Sigmoid colon (tissue), 7 donors: ENCODE results near the gene FER1L5. TPM values are rescaled to one million over a fixed set of nuclear protein-coding genes. Genes with fewer than 3 reads are reported as not detected.

Source experiments
- DNase-seq: peaks from one replicate; pipeline ENCODE4 v3.0.0-alpha.2; 2019
- H3K27ac ChIP-seq, 4 donors: fragments of 200-600 bp; sonication (generic); one replicate each; pipeline ENCODE4 v1.5.1; 2016 to 2019; ENCODE audit warnings: mild to moderate bottlenecking in 1 of 4
- H3K27me3 ChIP-seq, 3 donors: fragments of 200-600 bp; sonication (generic); one replicate each; pipeline ENCODE4 v1.5.1; 2019; ENCODE audit warnings: mild to moderate bottlenecking in 1 of 3
- H3K36me3 ChIP-seq, 4 donors: fragments of 200-600 bp; sonication (generic); one replicate each; pipeline ENCODE4 v1.5.1; 2016 to 2019
- H3K4me1 ChIP-seq, 4 donors: fragments of 200-600 bp; sonication (generic); one replicate each; pipeline ENCODE4 v1.5.1; 2017 to 2019
- H3K4me3 ChIP-seq, 4 donors: fragments of 200-600 bp; sonication (generic); one replicate each; pipeline ENCODE4 v1.5.1; 2017 to 2019; ENCODE audit warnings: mild to moderate bottlenecking in 2 of 4, moderate library complexity in 1 of 4
- H3K9me3 ChIP-seq, 4 donors: fragments of 200-600 bp in 3 of 4; sonication (generic) in 3 of 4; one replicate each; pipeline versions ENCODE4 v1.5.1 to v1.6.1; 2013 to 2019
- EP300 ChIP-seq, 4 donors: sonication (generic); formaldehyde crosslinking; IDR thresholded peaks; one replicate each; pipeline ENCODE4 v1.6.1; 2017; ENCODE audit warnings: antibody characterized with exemption in 4 of 4
- POLR2A ChIP-seq, 2 donors: fragments of 450-650 bp; IDR thresholded peaks; one replicate each; pipeline ENCODE4 v1.6.1; 2016; ENCODE audit warnings: antibody characterized with exemption in 2 of 2, mild to moderate bottlenecking in 2 of 2, moderate library complexity in 2 of 2
- POLR2AphosphoS5 ChIP-seq, 4 donors: sonication (generic); formaldehyde crosslinking; IDR thresholded peaks; one replicate each; pipeline ENCODE4 v1.6.1; 2017; ENCODE audit warnings: antibody characterized with exemption in 4 of 4
- WGBS, 2 donors: extraction: QIAGEN DNeasy Blood & Tissue Kit; methylation state at CpG; one replicate each; pipeline ENCODE4 v1.1.7; 2013; 5-methylcytosine and 5-hydroxymethylcytosine counted together
- intact Hi-C: fragments of 100-400 bp; cut with DNase I; formaldehyde crosslinking; loops from one replicate; pipeline ENCODE4 v1.15.1; 2023
- polyA plus RNA-seq, 3 donors: library from polyadenylated mRNA; stranded (reverse); fragments of 200-250 nt; gene quantifications; one replicate each; pipeline ENCODE4 v1.2.3, GENCODE V29; 2013
- total RNA-seq, 4 donors: library from RNA; depleted of rRNA; stranded (reverse); fragments of >200 nt; gene quantifications; one replicate each; pipeline ENCODE4 v1.1.0, GENCODE V29; 2016
- TF ChIP-seq, protein P1 (sequence below), 4 experiments: fragments of 450-650 bp in 3 of 4; fragments of 200-600 bp in 1 of 4; IDR thresholded peaks; one replicate each; pipeline ENCODE4 v1.5.1; 2016 to 2019; ENCODE audit warnings: antibody characterized with exemption in 4 of 4, mild to moderate bottlenecking in 3 of 4, moderate library complexity in 2 of 4
- donor health status: healthy with polysubstance abuse.
- donor health status: Bipolar disorder and iron deficiency.
- donor health status: healthy.

The FER1L5 gene
- total and polyA plus RNA-seq, 7 donors, result under 0.01 to 0.01 TPM; not detected in 5

- DNase-seq, result no peak
- TF ChIP-seq, protein P1, sequence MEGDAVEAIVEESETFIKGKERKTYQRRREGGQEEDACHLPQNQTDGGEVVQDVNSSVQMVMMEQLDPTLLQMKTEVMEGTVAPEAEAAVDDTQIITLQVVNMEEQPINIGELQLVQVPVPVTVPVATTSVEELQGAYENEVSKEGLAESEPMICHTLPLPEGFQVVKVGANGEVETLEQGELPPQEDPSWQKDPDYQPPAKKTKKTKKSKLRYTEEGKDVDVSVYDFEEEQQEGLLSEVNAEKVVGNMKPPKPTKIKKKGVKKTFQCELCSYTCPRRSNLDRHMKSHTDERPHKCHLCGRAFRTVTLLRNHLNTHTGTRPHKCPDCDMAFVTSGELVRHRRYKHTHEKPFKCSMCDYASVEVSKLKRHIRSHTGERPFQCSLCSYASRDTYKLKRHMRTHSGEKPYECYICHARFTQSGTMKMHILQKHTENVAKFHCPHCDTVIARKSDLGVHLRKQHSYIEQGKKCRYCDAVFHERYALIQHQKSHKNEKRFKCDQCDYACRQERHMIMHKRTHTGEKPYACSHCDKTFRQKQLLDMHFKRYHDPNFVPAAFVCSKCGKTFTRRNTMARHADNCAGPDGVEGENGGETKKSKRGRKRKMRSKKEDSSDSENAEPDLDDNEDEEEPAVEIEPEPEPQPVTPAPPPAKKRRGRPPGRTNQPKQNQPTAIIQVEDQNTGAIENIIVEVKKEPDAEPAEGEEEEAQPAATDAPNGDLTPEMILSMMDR (IDR thresholded peaks at IDR 0.05), result no peak
- TF ChIP-seq EP300 (IDR thresholded peaks at IDR 0.05) (no peak), POLR2A (IDR thresholded peaks at IDR 0.05) (no peak), POLR2AphosphoS5 (IDR thresholded peaks at IDR 0.05) (no peak)
- 71 to 78% methylated on average over 2 of the region's 2 CpGs for WGBS, 2 donors
- H3K4me1 ChIP-seq, result peaks cover 0 to 33% (median 21%) of the 10 kb centered on the region in 4 donors
- peak overlapping the region; percentile 25 to 56 (median 50) for H3K27ac ChIP-seq
- peaks cover 15 to 53% (median 31%) of the 10 kb centered on the region in 4 donors for H3K36me3 ChIP-seq
- H3K4me3 ChIP-seq, result no peak overlapping the region
- no peaks in the 10 kb centered on the region for H3K27me3 ChIP-seq
- no peaks in the 10 kb centered on the region for H3K9me3 ChIP-seq
- intact Hi-C loops, result no loop called here
Measured at GRCh38 chr2:96626553-96626942, 16.0 kb upstream of the FER1L5 start.

GRCh38 chr2:96631804-96632435, 10.6 kb upstream of the FER1L5 start:
- no peak overlapping the region for H3K27ac ChIP-seq
- no peak for DNase-seq
- TF ChIP-seq POLR2AphosphoS5 (IDR thresholded peaks at IDR 0.05) (no peak), EP300 (IDR thresholded peaks at IDR 0.05) (no peak), POLR2A (IDR thresholded peaks at IDR 0.05) (no peak)
- TF ChIP-seq, protein P1 (IDR thresholded peaks at IDR 0.05), result no peak
- no peak overlapping the region for H3K4me3 ChIP-seq
- no peaks in the 10 kb centered on the region for H3K9me3 ChIP-seq
- no peaks in the 10 kb centered on the region for H3K27me3 ChIP-seq
- WGBS, 2 donors, result 82 to 83% methylated on average over 4 of the region's 4 CpGs
- intact Hi-C loops, result loop anchor here (10.0 kb wide), 1 partner anchor 183 kb away; the partner anchor contains the start of gene CNNM3
- peaks cover 0 to 59% (median 34%) of the 10 kb centered on the region in 4 donors for H3K4me1 ChIP-seq
- H3K36me3 ChIP-seq, result peaks cover 15 to 65% (median 31%) of the 10 kb centered on the region in 4 donors

- WGBS, 2 donors, result 92 to 94% methylated on average over 9 of the region's 9 CpGs
- no peak for TF ChIP-seq EP300 (IDR thresholded peaks at IDR 0.05)
- no peak for TF ChIP-seq POLR2AphosphoS5 (IDR thresholded peaks at IDR 0.05)
- TF ChIP-seq POLR2A (IDR thresholded peaks at IDR 0.05), result no peak
- TF ChIP-seq, protein P1 (IDR thresholded peaks at IDR 0.05), result no peak
- Histone ChIP-seq H3K4me3 (no peak overlapping the region), H3K27me3 (no peaks in the 10 kb centered on the region), H3K36me3 (peaks cover 8 to 50% (median 23%) of the 10 kb centered on the region in 4 donors), H3K4me1 (peaks cover 3 to 59% (median 36%) of the 10 kb centered on the region in 4 donors), H3K27ac (no peak overlapping the region), H3K9me3 (no peaks in the 10 kb centered on the region)
- no peak for DNase-seq
- intact Hi-C loops, result loop anchor here (10.0 kb wide), 1 partner anchor 181 kb away; the partner anchor contains the start of gene CNNM3
Measured at GRCh38 chr2:96633641-96634040, 8.9 kb upstream of the FER1L5 start.

DNA sequence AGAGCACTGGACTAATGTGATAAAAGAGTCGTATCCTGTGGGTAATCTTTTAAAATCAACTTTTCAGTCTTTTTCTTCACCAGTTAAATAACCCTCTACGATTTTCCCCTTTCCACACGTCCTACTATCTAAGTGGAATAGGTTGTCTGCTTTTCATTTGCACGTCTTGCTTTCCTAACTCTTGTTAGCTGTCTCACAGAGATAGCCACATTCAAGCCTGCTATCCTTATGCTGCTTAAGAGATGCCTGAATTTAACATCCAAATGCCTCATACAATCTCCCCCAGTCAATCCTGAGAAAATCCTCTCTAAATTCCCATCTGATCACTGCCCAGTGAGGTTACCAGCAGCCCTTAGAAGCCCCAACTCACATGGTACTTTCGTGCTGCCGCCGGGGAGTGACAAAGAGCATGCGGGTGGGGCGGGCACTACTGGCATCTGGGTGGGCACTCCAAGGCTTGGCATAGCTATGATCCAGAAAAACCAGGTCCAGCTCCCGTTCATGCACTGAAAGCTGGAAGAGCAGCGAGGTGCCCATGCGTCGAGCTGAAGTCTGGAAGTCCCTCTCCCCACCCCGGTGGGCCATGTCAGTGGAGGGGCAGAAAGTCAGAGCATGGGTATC, 5.9 kb upstream of the FER1L5 start:
- peaks cover 3 to 53% (median 37%) of the 10 kb centered on the region in 4 donors for H3K4me1 ChIP-seq

More for the DNA sequence above, 5.9 kb upstream of the FER1L5 start:
- peaks cover 0 to 20% (median 0%) of the 10 kb centered on the region in 4 donors for H3K36me3 ChIP-seq
- TF ChIP-seq, protein P1 (IDR thresholded peaks at IDR 0.05), result no peak
- TF ChIP-seq EP300 (IDR thresholded peaks at IDR 0.05), result no peak
- TF ChIP-seq POLR2AphosphoS5 (IDR thresholded peaks at IDR 0.05), result no peak
- TF ChIP-seq POLR2A (IDR thresholded peaks at IDR 0.05), result no peak
- H3K4me3 ChIP-seq, result peak overlapping the region; percentile 65 to 76 (median 72)
- no peaks in the 10 kb centered on the region for H3K27me3 ChIP-seq
- DNase-seq, result no peak
- 19 to 62% methylated on average over 14 of the region's 14 CpGs for WGBS, 2 donors
- no peaks in the 10 kb centered on the region for H3K9me3 ChIP-seq
- intact Hi-C loops, result loop anchor here (5.0 to 10.0 kb wide), 3 partner anchors 99 to 326 kb away; partner anchors contain the start of genes ARID5A and CNNM3
- peak overlapping the region; percentile 92 to 98 (median 92) for H3K27ac ChIP-seq
